B cell (primary cell): ENCODE data around the gene AVP. TPM values are rescaled to one million over a fixed set of nuclear protein-coding genes. Genes with fewer than 3 reads are reported as not detected.

Source experiments
- ATAC-seq: fragments of 200-7000 bp; cut with Tn5 transposase; one replicate; pipeline ENCODE4 v1.10.0; 2021; ENCODE audit warnings: low read depth, mild to moderate bottlenecking, moderate number of reproducible peaks, moderate library complexity
- CTCF ChIA-PET: fragments of 350-600 bp; sonication (Branson Sonifier 250); formaldehyde crosslinking; loops from one replicate; lab custom pipeline; 2021; ENCODE audit warnings: antibody characterized with exemption, inconsistent platforms; lab: Charles Lee
- POLR2A ChIA-PET: fragments of 350-600 bp; sonication (Branson Sonifier 250); formaldehyde crosslinking; loops from one replicate; lab custom pipeline; 2021; ENCODE audit warnings: antibody characterized with exemption; lab: Charles Lee
- DNase-seq: peaks from one replicate; pipeline ENCODE4 v3.0.0; 2013
- H2AFZ ChIP-seq: 2 replicates; pipeline ENCODE4 v1.6.1; 2012; ENCODE audit warnings: mild to moderate bottlenecking, low read depth, low read length; ENCODE audit not compliant: insufficient read depth, poor library complexity, severe bottlenecking
- H3K27ac ChIP-seq, 2 donors: 1 replicate in 1 of 2; 2 replicates in 1 of 2; pipeline ENCODE4 v1.5.1; 2012 to 2013; ENCODE audit warnings: low read length in 2 of 2, mild to moderate bottlenecking in 2 of 2, moderate library complexity in 1 of 2
- H3K27me3 ChIP-seq, 4 experiments: fragments of 200-600 bp in 1 of 4; sonication (generic) in 1 of 4; replicated peaks in 1 of 4; 1 replicate in 2 of 4; 2 replicates in 2 of 4; pipeline versions ENCODE4 v1.6.1 to v1.7.0; 2013 to 2016; ENCODE audit warnings: low read length in 3 of 4, mild to moderate bottlenecking in 2 of 4, mixed read lengths in 1 of 4, moderate library complexity in 1 of 4; ENCODE audit not compliant: insufficient read depth in 4 of 4, control insufficient read depth in 3 of 4; ENCODE audit errors: control extremely low read depth in 1 of 4
- H3K36me3 ChIP-seq, 2 experiments: replicated peaks in 1 of 2; 1 replicate in 1 of 2; 2 replicates in 1 of 2; pipeline versions ENCODE4 v1.6.1 to v1.7.1; 2013; ENCODE audit warnings: low read length in 1 of 2; ENCODE audit not compliant: insufficient read depth in 2 of 2, control insufficient read depth in 1 of 2; ENCODE audit errors: control extremely low read depth in 1 of 2, extremely low read depth in 1 of 2
- H3K4me1 ChIP-seq, 2 donors: fragments of 200-600 bp in 1 of 2; sonication (generic) in 1 of 2; 1 replicate in 1 of 2; 2 replicates in 1 of 2; pipeline versions ENCODE4 v1.5.1 to v1.6.1; 2013 to 2017; ENCODE audit warnings: low read length in 2 of 2; ENCODE audit not compliant: control insufficient read depth in 2 of 2, insufficient read depth in 2 of 2
- H3K4me2 ChIP-seq: replicated peaks from 2 replicates; pipeline ENCODE3; 2012; ENCODE audit warnings: mild to moderate bottlenecking, low read depth, low read length; ENCODE audit not compliant: poor library complexity, severe bottlenecking
- H3K4me3 ChIP-seq, 5 experiments: fragments of 200-600 bp in 1 of 5; sonication (generic) in 1 of 5; 1 replicate in 3 of 5; 2 replicates in 2 of 5; pipeline versions ENCODE4 v1.5.1 to v1.7.0; 2011 to 2016; ENCODE audit warnings: low read length in 4 of 5, mild to moderate bottlenecking in 4 of 5, low read depth in 2 of 5, control low read depth in 1 of 5, moderate library complexity in 1 of 5; ENCODE audit not compliant: insufficient read depth in 1 of 5; ENCODE audit errors: control extremely low read depth in 1 of 5, extremely low read depth in 1 of 5
- H3K79me2 ChIP-seq: fragments of 200-600 bp; sonication (generic); one replicate; pipeline ENCODE4 v1.6.0; 2016; ENCODE audit warnings: low read length; ENCODE audit not compliant: control insufficient read depth, insufficient read depth
- H3K9ac ChIP-seq: fragments of 200-600 bp; sonication (generic); 2 replicates; pipeline ENCODE4 v1.6.1; 2017; ENCODE audit warnings: mild to moderate bottlenecking, low read length, moderate library complexity
- H3K9me3 ChIP-seq, 3 donors: one replicate each; pipeline versions ENCODE4 v1.6.1 to v1.7.1; 2013; ENCODE audit warnings: low read length in 2 of 3; ENCODE audit not compliant: control insufficient read depth in 2 of 3, insufficient read depth in 1 of 3; ENCODE audit errors: control extremely low read depth in 1 of 3
- H4K20me1 ChIP-seq: 2 replicates; pipeline ENCODE4 v1.6.0; 2012; ENCODE audit warnings: mild to moderate bottlenecking, low read length; ENCODE audit not compliant: insufficient read depth, control insufficient read depth, poor library complexity, severe bottlenecking
- H3K27ac Mint-ChIP-seq: one replicate; pipeline ENCODE4 v1.8.0; 2021; ENCODE audit warnings: mixed read lengths
- H3K27me3 Mint-ChIP-seq: one replicate; pipeline ENCODE4 v1.8.0; 2021; ENCODE audit warnings: mixed read lengths
- H3K4me1 Mint-ChIP-seq: one replicate; pipeline ENCODE4 v1.8.0; 2021; ENCODE audit warnings: mixed read lengths
- H3K4me3 Mint-ChIP-seq: one replicate; pipeline ENCODE4 v1.8.0; 2021; ENCODE audit warnings: mixed read lengths
- H3K9me3 Mint-ChIP-seq: one replicate; pipeline ENCODE4 v1.8.0; 2022; ENCODE audit warnings: mixed read lengths; ENCODE audit not compliant: insufficient read depth
- CTCF ChIP-seq: fragments of 200-600 bp; IDR thresholded peaks from one replicate; pipeline ENCODE4 v1.8.0; 2022; ENCODE audit warnings: antibody characterized with exemption, mild to moderate bottlenecking
- EZH2 ChIP-seq: IDR thresholded peaks from 2 replicates; pipeline ENCODE4 v1.6.1; 2012; ENCODE audit warnings: borderline replicate concordance, low read depth, mild to moderate bottlenecking, moderate library complexity, low read length; ENCODE audit not compliant: insufficient read depth, poor library complexity, severe bottlenecking
- WGBS: methylation state at CpG from one replicate; pipeline ENCODE4 v1.1.5; 2013; ENCODE audit warnings: missing lambda C conversion rate; ENCODE audit not compliant: insufficient coverage; 5-methylcytosine and 5-hydroxymethylcytosine counted together
- intact Hi-C: fragments of 100-400 bp; cut with micrococcal nuclease; formaldehyde crosslinking; loops from one replicate; pipeline ENCODE4 v1.10.0; 2022
- polyA plus RNA-seq: library from polyadenylated mRNA; depleted of rRNA; stranded (reverse); fragments of >200 nt; gene quantifications from 2 replicates; pipeline ENCODE4 v1.2.3, GENCODE V29; 2012
- total RNA-seq, 2 donors: library from RNA; stranded (reverse); fragments of 120-200 nt in 1 of 2; gene quantifications; 1 replicate in 1 of 2; 2 replicates in 1 of 2; pipeline versions ENCODE4 v1.2.3 to v1.2.4, GENCODE V29; 2013 to 2022

AVP gene
- total and polyA plus RNA-seq, 2 donors (not counting 1 experiment from before 2014, with no cell fraction given), result 4.5 TPM; not detected in 1

- no peaks in the 10 kb centered on the region for H3K27me3 Mint-ChIP-seq
- DNase-seq (no peak), ATAC-seq (no peak)
- Histone ChIP-seq H3K4me2 (no peak overlapping the region), H3K36me3 (peaks cover 8 to 58% of the 10 kb centered on the region in 2 experiments), H4K20me1 (no peaks in the 10 kb centered on the region), H3K27me3 (no peaks in the 10 kb centered on the region), H2AFZ (no peak overlapping the region), H3K4me3 (no peak overlapping the region), H3K79me2 (no peaks in the 10 kb centered on the region), H3K27ac (no peak overlapping the region), H3K4me1 (no peaks in the 10 kb centered on the region), H3K9me3 (no peaks in the 10 kb centered on the region), H3K9ac (no peak overlapping the region)
- no peak overlapping the region for H3K27ac Mint-ChIP-seq
- 97% methylated on average over 8 of the region's 8 CpGs for WGBS
- intact Hi-C loops, result no loop called here
- POLR2A ChIA-PET, result no interaction called here
- H3K4me1 Mint-ChIP-seq, result no peaks in the 10 kb centered on the region
- CTCF ChIA-PET, result interaction anchor here (0.7 kb wide), 2 partner anchors 64 to 966 kb away, joined by 3 to 4 read pairs; no protein-coding TSS in a partner anchor
- TF ChIP-seq CTCF (no peak), EZH2 (no peak)
- no peak overlapping the region for H3K4me3 Mint-ChIP-seq
- H3K9me3 Mint-ChIP-seq, result no peaks in the 10 kb centered on the region
These were observed 51.9 kb downstream of the AVP start for GRCh38 chr20:3032624-3033023.

Other genes starting within 250 kb of the AVP start
- gene PCED1A, start 244.1 kb downstream of the AVP start, total RNA-seq, result 83.5 and 96.8 TPM in 2 replicates
- gene PCED1A, start 244.1 kb downstream of the AVP start, polyA plus RNA-seq, result 147 and 176 TPM in 2 replicates
- 59.5 and 63.0 TPM in 2 replicates for gene VPS16, start 244.0 kb downstream of the AVP start, total RNA-seq
- 68.2 and 74.5 TPM in 2 replicates for gene VPS16, start 244.0 kb downstream of the AVP start, polyA plus RNA-seq
- gene PTPRA, start 211.2 kb downstream of the AVP start, total RNA-seq, result 64.2 and 70.0 TPM in 2 replicates
- 32.1 and 39.6 TPM in 2 replicates for gene PTPRA, start 211.2 kb downstream of the AVP start, polyA plus RNA-seq
- gene GNRH2, start 41.1 kb downstream of the AVP start, total RNA-seq, result 2.5 and 2.7 TPM in 2 replicates
- not detected in 2 replicates for gene GNRH2, start 41.1 kb downstream of the AVP start, polyA plus RNA-seq
- gene MRPS26, start 38.7 kb downstream of the AVP start, total RNA-seq, result 33.3 and 35.9 TPM in 2 replicates
- 27.3 and 37.5 TPM in 2 replicates for gene MRPS26, start 38.7 kb downstream of the AVP start, polyA plus RNA-seq
- gene OXT, start 13.1 kb downstream of the AVP start, total RNA-seq, result 1.4 and 1.7 TPM in 2 replicates
- gene OXT, start 13.1 kb downstream of the AVP start, polyA plus RNA-seq, result 1.0 TPM in 1 of 2 replicates, not detected in the other
- gene FASTKD5, start 75.1 kb upstream of the AVP start, total RNA-seq, result 19.3 and 20.3 TPM in 2 replicates
- 12.2 and 24.4 TPM in 2 replicates for gene FASTKD5, start 75.1 kb upstream of the AVP start, polyA plus RNA-seq
- gene UBOX5, start 75.1 kb upstream of the AVP start, total RNA-seq, result 9.2 and 10.2 TPM in 2 replicates
- 4.1 and 6.6 TPM in 2 replicates for gene UBOX5, start 75.1 kb upstream of the AVP start, polyA plus RNA-seq
- 5.1 and 6.4 TPM in 2 replicates for gene LZTS3, start 88.8 kb upstream of the AVP start, total RNA-seq
- gene LZTS3, start 88.8 kb upstream of the AVP start, polyA plus RNA-seq, result 2.3 and 12.7 TPM in 2 replicates
- 51.9 and 55.5 TPM in 2 replicates for gene DDRGK1, start 120.0 kb upstream of the AVP start, total RNA-seq
- 35.6 and 41.7 TPM in 2 replicates for gene DDRGK1, start 120.0 kb upstream of the AVP start, polyA plus RNA-seq
- gene ITPA, start 124.8 kb upstream of the AVP start, total RNA-seq, result 55.5 TPM in 2 replicates
- gene ITPA, start 124.8 kb upstream of the AVP start, polyA plus RNA-seq, result 51.9 and 65.6 TPM in 2 replicates
- 1.6 and 2.7 TPM in 2 replicates for gene SLC4A11, start 154.5 kb upstream of the AVP start, total RNA-seq
- gene SLC4A11, start 154.5 kb upstream of the AVP start, polyA plus RNA-seq, result 0.79 and 0.85 TPM in 2 replicates